ENCODE measurements around the gene CREG2. TPM values are rescaled to one million over a fixed set of nuclear protein-coding genes. Genes with fewer than 3 reads are reported as not detected.
A peak's percentile ranks its signal among the peaks of the same experiment; 100 is the strongest.

Gene CREG2
- total RNA-seq, 1 experiment from 2014 or later, result not detected

DNA sequence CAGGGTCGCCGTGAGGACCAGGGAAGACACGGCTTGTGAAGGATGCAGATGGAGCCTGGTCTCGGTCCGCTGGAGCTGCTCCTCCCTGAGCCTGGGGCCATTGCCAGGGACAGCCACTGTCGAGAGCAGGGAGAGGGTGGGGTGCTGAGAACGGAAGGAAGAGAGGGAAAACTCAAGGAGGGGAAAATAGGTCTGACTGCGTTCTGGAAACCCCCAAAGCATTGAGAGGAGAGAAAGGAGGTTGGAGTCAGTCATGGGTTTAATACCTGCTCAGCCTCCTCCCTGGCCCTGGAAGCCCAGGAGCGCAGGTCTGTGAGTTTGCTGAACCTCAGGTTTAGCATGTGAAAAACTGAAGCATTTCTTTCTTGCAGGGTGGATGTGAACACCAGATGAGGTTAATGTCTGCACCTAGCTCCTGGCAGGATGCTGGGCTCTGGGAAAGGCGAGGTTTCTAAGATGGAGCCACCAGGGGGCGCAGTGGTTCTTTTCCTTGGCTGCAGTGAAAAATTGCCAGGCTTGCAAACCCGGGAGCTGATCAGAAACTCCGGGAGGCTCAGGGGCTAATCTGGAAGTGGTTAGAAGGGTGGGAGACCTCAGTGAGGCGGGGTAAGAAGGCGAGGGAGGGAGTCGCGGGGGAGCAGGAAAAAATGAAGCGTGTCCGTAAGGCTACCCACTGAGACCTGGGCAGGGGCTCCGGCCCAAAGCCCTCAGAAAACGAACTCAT is 45.2 kb downstream of the CREG2 start:
- DNase-seq (ENCODE audit: low spot score), result peak; percentile 80
- Histone ChIP-seq H3K4me1 (ENCODE audit: insufficient read depth, low read length, poor library complexity, severe bottlenecking) (no peaks in the 10 kb centered on the region), H3K27ac (ENCODE audit: low read depth, low read length, poor library complexity, severe bottlenecking) (no peak overlapping the region), H3K9me3 (ENCODE audit: low read depth, low read length, poor library complexity, severe bottlenecking) (no peaks in the 10 kb centered on the region), H3K4me3 (ENCODE audit: low read depth, low read length, poor library complexity, severe bottlenecking) (no peak overlapping the region), H3K27me3 (replicated peaks; ENCODE audit: insufficient read depth, low read depth, low read length, poor library complexity) (no peaks in the 10 kb centered on the region), H3K36me3 (ENCODE audit: insufficient read depth, low read length, poor library complexity, severe bottlenecking) (no peaks in the 10 kb centered on the region)
- no TSS peak for BruUV-seq (replicated peaks)
- CTCF ChIA-PET, result interaction anchor here (0.5 to 2.1 kb wide), 21 partner anchors 11 to 909 kb away, joined by 3 to 13 read pairs (median 3); partner anchors contain the start of genes CREG2 and RNF149
- POLR2A ChIA-PET (ENCODE audit: low non-redundant PET), result no interaction called here
- no peak for TF ChIP-seq EZH2 (IDR thresholded peaks at IDR 0.05; ENCODE audit: borderline replicate concordance, low read depth, low read length, poor library complexity, severe bottlenecking)
- TF ChIP-seq, protein P1, sequence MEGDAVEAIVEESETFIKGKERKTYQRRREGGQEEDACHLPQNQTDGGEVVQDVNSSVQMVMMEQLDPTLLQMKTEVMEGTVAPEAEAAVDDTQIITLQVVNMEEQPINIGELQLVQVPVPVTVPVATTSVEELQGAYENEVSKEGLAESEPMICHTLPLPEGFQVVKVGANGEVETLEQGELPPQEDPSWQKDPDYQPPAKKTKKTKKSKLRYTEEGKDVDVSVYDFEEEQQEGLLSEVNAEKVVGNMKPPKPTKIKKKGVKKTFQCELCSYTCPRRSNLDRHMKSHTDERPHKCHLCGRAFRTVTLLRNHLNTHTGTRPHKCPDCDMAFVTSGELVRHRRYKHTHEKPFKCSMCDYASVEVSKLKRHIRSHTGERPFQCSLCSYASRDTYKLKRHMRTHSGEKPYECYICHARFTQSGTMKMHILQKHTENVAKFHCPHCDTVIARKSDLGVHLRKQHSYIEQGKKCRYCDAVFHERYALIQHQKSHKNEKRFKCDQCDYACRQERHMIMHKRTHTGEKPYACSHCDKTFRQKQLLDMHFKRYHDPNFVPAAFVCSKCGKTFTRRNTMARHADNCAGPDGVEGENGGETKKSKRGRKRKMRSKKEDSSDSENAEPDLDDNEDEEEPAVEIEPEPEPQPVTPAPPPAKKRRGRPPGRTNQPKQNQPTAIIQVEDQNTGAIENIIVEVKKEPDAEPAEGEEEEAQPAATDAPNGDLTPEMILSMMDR (conservative IDR thresholded peaks at IDR 0.05; ENCODE audit: low read depth, low read length), result peak; percentile 89
- intact Hi-C loops (cut with micrococcal nuclease; ENCODE audit: unreplicated experiment), result loop anchor here (5.0 kb wide), 1 partner anchor 1105 kb away; no protein-coding TSS in a partner anchor

DNA sequence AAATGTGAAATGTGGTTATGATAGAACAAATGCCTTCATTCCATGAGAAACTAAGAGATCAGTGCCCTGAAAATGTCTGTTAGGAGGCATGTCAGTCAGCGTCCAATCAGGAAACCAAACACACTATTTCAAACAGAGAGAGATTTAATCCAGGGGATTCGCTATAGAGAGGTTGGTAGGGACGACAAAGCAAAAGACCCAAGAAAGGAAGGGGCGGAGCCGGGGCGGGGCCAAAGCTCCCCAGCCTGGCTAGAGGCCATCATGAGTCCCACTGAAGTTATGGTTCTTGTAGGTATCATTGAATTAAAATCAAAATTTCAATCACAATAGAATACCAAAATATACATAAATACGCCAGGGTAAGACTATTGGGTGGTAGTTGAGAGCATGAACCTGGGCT is 45.9 kb downstream of the CREG2 start:
- H3K27ac ChIP-seq (ENCODE audit: low read depth, low read length, poor library complexity, severe bottlenecking), result no peak overlapping the region
- no peaks in the 10 kb centered on the region for H3K9me3 ChIP-seq (ENCODE audit: low read depth, low read length, poor library complexity, severe bottlenecking)
- no peaks in the 10 kb centered on the region for H3K36me3 ChIP-seq (ENCODE audit: insufficient read depth, low read length, poor library complexity, severe bottlenecking)
- TF ChIP-seq, protein P1 (conservative IDR thresholded peaks at IDR 0.05; ENCODE audit: low read depth, low read length), result no peak
- TF ChIP-seq EZH2 (IDR thresholded peaks at IDR 0.05; ENCODE audit: borderline replicate concordance, low read depth, low read length, poor library complexity, severe bottlenecking), result no peak
- DNase-seq (ENCODE audit: low spot score), result peak; percentile 52
- ChIA-PET CTCF (interaction anchor here (0.6 to 2.1 kb wide), 10 partner anchors 12 to 773 kb away, joined by 3 to 13 read pairs (median 4); partner anchors contain the start of gene CREG2), POLR2A (ENCODE audit: low non-redundant PET) (no interaction called here)
- no peaks in the 10 kb centered on the region for H3K27me3 ChIP-seq (replicated peaks; ENCODE audit: insufficient read depth, low read depth, low read length, poor library complexity)
- BruUV-seq (replicated peaks), result no TSS peak
- H3K4me3 ChIP-seq (ENCODE audit: low read depth, low read length, poor library complexity, severe bottlenecking), result no peak overlapping the region
- intact Hi-C loops (cut with micrococcal nuclease; ENCODE audit: unreplicated experiment), result loop anchor here (5.0 kb wide), 1 partner anchor 1106 kb away; no protein-coding TSS in a partner anchor
- H3K4me1 ChIP-seq (ENCODE audit: insufficient read depth, low read length, poor library complexity, severe bottlenecking), result no peaks in the 10 kb centered on the region

DNA sequence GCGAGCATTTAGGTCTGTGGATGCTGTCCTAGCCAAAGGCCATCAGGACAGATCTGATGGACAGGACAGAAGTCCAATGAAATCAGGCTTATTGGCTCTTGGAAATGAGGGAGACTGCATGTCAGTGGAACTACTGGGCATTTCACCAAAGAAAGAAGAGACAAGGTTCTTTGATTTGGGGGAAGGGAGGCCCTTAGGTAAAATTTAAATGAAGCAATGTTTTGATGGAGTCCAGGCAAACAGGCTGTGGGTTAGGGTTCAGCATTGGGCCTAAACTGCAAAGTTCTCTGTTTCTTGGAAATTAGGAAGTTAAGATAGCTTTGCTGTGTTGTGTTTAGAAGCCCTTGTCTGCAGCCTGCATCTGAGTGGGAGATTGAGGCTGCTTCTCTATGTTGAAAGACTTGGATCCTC is 47.2 kb downstream of the CREG2 start:
- BruUV-seq (replicated peaks), result no TSS peak
- Histone ChIP-seq H3K4me1 (ENCODE audit: insufficient read depth, low read length, poor library complexity, severe bottlenecking) (no peaks in the 10 kb centered on the region), H3K27me3 (replicated peaks; ENCODE audit: insufficient read depth, low read depth, low read length, poor library complexity) (no peaks in the 10 kb centered on the region), H3K4me3 (ENCODE audit: low read depth, low read length, poor library complexity, severe bottlenecking) (no peak overlapping the region), H3K36me3 (ENCODE audit: insufficient read depth, low read length, poor library complexity, severe bottlenecking) (no peaks in the 10 kb centered on the region), H3K27ac (ENCODE audit: low read depth, low read length, poor library complexity, severe bottlenecking) (no peak overlapping the region), H3K9me3 (ENCODE audit: low read depth, low read length, poor library complexity, severe bottlenecking) (no peaks in the 10 kb centered on the region)
- ChIA-PET CTCF (no interaction called here), POLR2A (ENCODE audit: low non-redundant PET) (no interaction called here)
- DNase-seq (ENCODE audit: low spot score), result no peak
- intact Hi-C loops (cut with micrococcal nuclease; ENCODE audit: unreplicated experiment), result loop anchor here (5.0 kb wide), 1 partner anchor 1107 kb away; no protein-coding TSS in a partner anchor
- TF ChIP-seq, protein P1 (conservative IDR thresholded peaks at IDR 0.05; ENCODE audit: low read depth, low read length), result no peak
- TF ChIP-seq EZH2 (IDR thresholded peaks at IDR 0.05; ENCODE audit: borderline replicate concordance, low read depth, low read length, poor library complexity, severe bottlenecking), result no peak

Data from A673 (cell line).